EH (cell line): ENCODE data around the gene BCAR3.
"Not testable (repeated sequence)": the region's sequence is repeated elsewhere in the genome, so short reads cannot be mapped to it uniquely, and the experiment has no call there.

Experiments used
- DNase-seq: peaks from one replicate; pipeline ENCODE4 v3.0.0-alpha.2; 2015; ENCODE audit warnings: low read depth

BCAR3 gene

GRCh38 chr1:93689521-93690223 lies 8.0 kb upstream of the BCAR3 start:
- DNase-seq: peak; percentile 60

GRCh38 chr1:93687542-93687941 lies 5.9 kb upstream of the BCAR3 start:
- DNase-seq: no peak

- no peak for DNase-seq
Observed at GRCh38 chr1:93686504-93687250, 5.0 kb upstream of the BCAR3 start.

GRCh38 chr1:93685918-93686317 lies 4.3 kb upstream of the BCAR3 start:
- no peak for DNase-seq

DNA sequence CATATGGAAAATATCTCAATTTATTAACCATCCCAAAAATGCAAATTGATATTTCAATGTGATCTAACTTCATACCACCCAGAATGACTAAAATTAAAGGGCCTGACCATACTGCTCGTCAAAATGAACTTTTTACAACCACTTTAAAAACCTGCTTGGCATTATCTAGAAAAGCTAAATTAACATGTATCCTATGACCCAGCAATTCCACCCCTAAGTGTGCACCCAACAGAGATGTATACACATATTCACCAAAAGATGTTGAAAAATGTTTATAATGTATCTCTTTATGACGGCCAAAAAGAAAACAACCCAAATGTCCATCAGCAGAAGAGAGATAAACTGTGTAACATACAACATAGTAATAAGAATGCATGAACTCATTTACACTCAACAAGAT lies 1.6 kb upstream of the BCAR3 start:
- no peak for DNase-seq

- DNase-seq: no peak
Observed at GRCh38 chr1:93681989-93682412, 364 bp upstream of the BCAR3 start.

DNA sequence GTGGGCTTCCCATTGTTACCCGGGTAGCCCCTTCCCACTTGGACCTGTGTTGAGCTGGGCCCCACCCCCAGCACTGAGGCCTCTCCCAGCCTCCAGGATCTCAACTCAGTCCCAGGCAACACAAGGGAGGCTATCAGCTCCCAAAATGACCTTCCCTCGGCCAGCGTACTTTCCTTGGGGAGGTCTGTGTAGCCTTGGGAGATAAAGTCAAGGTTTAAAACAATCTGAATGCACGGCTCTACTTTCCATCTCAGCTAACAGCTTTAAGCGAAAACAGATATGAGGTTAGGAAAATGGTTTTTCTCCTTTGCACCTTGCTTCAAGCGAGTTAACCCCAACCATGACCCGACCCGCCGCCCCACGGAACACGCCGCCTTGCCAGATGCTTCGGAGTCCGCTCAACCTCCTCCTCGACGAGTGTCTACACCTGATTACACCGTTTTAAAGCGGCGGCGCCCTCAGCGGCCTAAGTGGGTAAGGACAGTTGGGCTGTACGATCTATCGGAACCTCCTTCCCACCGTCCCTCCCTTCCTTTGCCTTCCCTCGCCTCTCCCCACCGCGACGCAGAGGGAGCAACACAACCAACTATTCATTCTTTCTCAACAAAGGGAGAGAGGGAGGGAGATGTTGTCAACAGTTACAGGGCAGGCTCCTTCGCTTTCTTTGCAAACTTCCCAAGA lies 1.1 kb downstream of the BCAR3 start:
- peak; percentile 93 for DNase-seq

DNA sequence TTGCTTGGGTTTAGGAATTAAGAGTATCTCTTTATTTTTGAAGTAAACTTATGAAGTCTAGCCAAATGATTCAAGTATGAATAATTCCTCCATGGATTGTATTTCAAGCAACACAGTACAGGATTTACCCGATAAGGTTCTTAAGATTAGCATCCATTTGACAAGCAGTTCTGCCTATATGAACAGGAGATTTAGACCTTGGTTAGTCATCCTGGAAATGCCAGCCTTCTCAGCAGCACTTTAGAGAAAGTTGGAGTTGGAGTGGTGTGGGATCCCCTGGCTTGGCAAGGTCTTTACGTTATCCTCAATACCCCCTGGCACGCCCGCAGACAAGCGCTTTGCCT lies 1.6 kb downstream of the BCAR3 start:
- peak; percentile 77 for DNase-seq

DNA sequence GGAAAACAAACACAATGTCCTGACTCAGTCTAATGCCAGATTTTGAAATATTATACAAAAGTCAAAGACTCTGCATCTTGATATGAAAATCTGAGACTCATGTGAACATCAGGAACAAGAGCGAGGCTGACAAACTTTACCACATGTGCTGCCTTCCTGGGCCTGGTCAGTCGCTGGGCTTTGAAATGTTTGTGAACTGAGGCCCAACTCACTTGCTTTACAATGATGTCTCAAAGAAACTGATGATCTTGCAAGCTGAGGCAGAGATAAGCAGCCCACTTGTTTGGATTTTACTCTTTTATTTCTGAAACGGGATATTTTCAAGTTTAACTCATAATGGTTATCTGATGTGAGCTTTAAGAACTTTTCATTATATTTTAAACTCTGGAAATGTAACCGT lies 2.1 kb downstream of the BCAR3 start:
- DNase-seq: no peak

DNA sequence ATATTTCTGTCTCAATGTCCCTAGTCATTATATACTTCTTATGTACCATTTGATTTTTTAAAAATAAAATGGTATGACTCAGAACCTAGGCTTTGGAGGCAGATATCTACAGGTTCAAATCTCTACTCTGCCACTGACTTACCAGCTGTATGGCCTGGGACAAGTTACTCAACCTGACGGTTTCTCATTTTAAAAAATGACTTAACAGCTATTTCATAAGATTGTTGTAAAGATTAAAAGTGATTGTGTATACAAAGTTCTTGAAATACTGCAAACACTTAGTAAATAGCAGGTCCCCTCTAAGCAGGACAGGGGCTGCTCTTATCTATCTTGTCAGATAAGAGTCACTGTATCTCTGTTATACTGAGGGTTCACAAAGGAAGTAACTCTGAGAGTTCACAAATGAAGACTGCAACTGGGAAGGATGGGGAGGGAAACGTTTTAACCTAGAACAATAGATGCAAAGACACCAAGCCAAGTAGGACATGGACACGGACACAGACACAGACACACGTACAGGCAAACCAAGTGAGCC lies 2.6 kb downstream of the BCAR3 start:
- no peak for DNase-seq

GRCh38 chr1:93678491-93678890 lies 3.1 kb downstream of the BCAR3 start:
- no peak for DNase-seq

GRCh38 chr1:93677729-93678128 lies 3.9 kb downstream of the BCAR3 start:
- DNase-seq: no peak

- DNase-seq: no peak
Observed at GRCh38 chr1:93676427-93676826, 5.2 kb downstream of the BCAR3 start.

DNA sequence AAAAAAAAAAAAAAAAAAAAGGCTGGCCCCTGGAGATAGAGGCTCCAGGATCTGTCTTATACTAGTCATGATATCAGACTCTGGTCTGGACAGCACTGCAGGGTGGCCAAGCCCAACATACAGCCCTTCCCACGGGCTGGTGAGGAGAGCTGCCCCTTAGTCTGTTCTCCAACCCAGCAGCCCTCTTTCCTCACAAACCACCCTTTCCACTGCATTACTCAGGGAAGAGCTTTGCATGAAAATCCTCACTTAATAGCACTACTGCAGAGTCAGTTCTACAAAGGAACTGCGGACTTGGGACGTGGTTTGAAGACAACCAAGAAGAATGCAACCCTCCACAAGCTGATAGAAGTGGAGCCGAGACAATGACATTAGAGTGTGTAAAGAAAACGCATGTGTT lies 5.7 kb downstream of the BCAR3 start:
- DNase-seq: peak; percentile 52

- DNase-seq: peak; percentile 46
Observed at GRCh38 chr1:93675271-93675670, 6.4 kb downstream of the BCAR3 start.

DNA sequence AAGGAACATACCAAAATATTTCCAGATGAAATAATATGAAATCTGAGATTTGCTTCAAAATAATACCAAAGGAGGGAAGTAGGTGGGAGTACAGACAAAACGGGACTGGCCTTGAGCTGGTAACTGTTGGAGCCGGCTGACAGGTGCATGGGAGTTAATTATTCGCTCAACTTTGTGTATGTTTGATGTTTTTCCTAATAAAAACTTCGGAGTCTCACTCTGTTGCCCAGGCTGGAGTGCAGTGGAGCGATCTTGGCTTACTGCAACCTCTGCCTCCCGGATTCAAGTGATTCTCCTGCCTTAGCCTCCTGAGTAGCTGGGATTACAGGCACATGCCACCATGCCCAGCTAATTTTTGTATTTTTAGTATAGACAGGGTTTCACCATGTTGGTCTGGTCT lies 7.6 kb downstream of the BCAR3 start:
- DNase-seq: not testable (repeated sequence)

GRCh38 chr1:93673163-93673829 lies 8.3 kb downstream of the BCAR3 start:
- peak; percentile 54 for DNase-seq

GRCh38 chr1:93672477-93673162 lies 9.0 kb downstream of the BCAR3 start:
- DNase-seq: no peak

GRCh38 chr1:93672069-93672468 lies 9.6 kb downstream of the BCAR3 start:
- peak; percentile 84 for DNase-seq

GRCh38 chr1:93671099-93671621 lies 10.5 kb downstream of the BCAR3 start:
- no peak for DNase-seq

GRCh38 chr1:93670141-93670540 lies 11.5 kb downstream of the BCAR3 start:
- DNase-seq: peak; percentile 85
